H1 (cell line): ENCODE results near the gene MRC2. TPM values are rescaled to one million over a fixed set of nuclear protein-coding genes. Genes with fewer than 3 reads are reported as not detected.

Experiments
- POU5F1 ChIP-seq: IDR thresholded peaks from 2 replicates; pipeline ENCODE4 v1.6.1; 2011; ENCODE audit warnings: low read depth, mild to moderate bottlenecking, low read length, moderate library complexity
- TBP ChIP-seq: IDR thresholded peaks from 2 replicates; pipeline ENCODE4 v1.6.1; 2011; ENCODE audit warnings: low read depth, low read length, improper control_type of control experiment
- polyA plus RNA-seq, 7 experiments: library from polyadenylated mRNA; depleted of rRNA in 3 of 7; stranded (reverse) in 5 of 7; unstranded in 2 of 7; fragments of >200 nt in 5 of 7; fragments of 200-250 nt in 2 of 7; gene quantifications; 1 replicate in 5 of 7; 2 replicates in 1 of 7; 4 replicates in 1 of 7; pipeline versions ENCODE4 v1.2.1 to v1.2.3, GENCODE V29; 2011 to 2013; ENCODE audit warnings: missing spikeins in 2 of 7, mixed read lengths in 2 of 7
- total RNA-seq: library from RNA; stranded (reverse); fragmentation: NEBNext Ultra II Directional; extraction: Animal tissue kit (Norgen Biotek cat#: 25700); gene quantifications from 2 replicates; pipeline ENCODE4 v1.2.1, GENCODE V29; 2021

MRC2 gene
- total and polyA plus RNA-seq, 2 of the 8 experiments (the other 6 are each of a cell fraction or from before 2014, with no cell fraction given): 7.0 to 24.2 TPM

DNA sequence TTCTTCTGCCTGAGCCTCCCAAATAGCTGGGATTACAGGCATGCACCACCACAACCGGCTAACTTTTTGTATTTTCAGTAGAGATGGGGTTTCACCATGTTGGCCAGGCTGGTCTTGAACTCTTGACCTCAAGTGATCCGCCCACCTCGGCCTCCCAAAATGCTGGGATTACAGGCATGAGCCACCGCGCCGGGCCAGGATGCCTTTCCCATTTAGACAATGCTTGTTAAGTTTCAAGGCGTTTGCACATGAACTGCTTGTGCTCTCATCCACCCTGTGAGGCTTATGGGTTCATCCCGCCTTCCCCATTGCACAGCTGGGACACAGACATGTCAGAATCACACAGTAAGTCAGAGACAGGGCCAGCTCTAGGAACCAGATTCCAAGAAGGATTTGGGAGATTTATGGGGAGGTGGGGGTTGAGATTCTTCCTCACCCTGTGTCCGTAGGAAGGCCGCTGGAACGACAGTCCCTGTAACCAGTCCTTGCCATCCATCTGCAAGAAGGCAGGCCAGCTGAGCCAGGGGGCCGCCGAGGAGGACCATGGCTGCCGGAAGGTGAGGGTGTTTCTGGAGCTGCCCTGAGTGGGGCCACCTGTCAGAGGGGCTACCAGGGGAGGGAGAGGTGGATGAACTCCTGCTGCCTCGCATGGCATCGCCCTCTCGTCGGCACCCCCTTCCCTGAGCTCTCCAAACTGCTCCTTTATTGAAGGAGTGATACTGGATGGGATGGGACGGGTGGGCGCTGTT lies 46.3 kb downstream of the MRC2 start (continued):
- no peak for TF ChIP-seq TBP
- TF ChIP-seq POU5F1: no peak
